ENCODE measurements around the gene RAPSN. TPM values are rescaled to one million over a fixed set of nuclear protein-coding genes. Genes with fewer than 3 reads are reported as not detected.

Gene RAPSN
- total and polyA plus RNA-seq, 2 of the 8 experiments (the other 6 are each of a cell fraction or from before 2014, with no cell fraction given): 0.06 to 0.34 TPM

- Histone ChIP-seq H2BK120ac (replicated peaks; ENCODE audit: low read depth, low read length) (no peak overlapping the region), H3K27me3 (replicated peaks in 1 of 4; ENCODE audit: control insufficient read depth in 3 of 4, extremely low read depth in 1 of 4, insufficient read depth in 3 of 4, low read length in 3 of 4) (no peaks in the 10 kb centered on the region), H2BK15ac (ENCODE audit: low read length) (no peak overlapping the region), H3K56ac (replicated peaks; ENCODE audit: insufficient read length, low read depth, low read length) (no peak overlapping the region), H3K4ac (replicated peaks; ENCODE audit: insufficient read length, low read depth, low read length) (no peak overlapping the region), H4K91ac (replicated peaks; ENCODE audit: insufficient read length, low read length) (no peak overlapping the region), H4K5ac (ENCODE audit: insufficient read length, low read depth, low read length) (no peak overlapping the region), H3K18ac (ENCODE audit: extremely low read depth, low read length) (no peak overlapping the region), H2AK5ac (ENCODE audit: low read depth, low read length) (no peak overlapping the region), H3K23me2 (ENCODE audit: low read depth, low read length) (no peaks in the 10 kb centered on the region), H3K9ac (replicated peaks in 1 of 4; ENCODE audit: extremely low read depth in 1 of 4, low read depth in 3 of 4, low read length in 3 of 4) (no peak overlapping the region), H3K4me3 (ENCODE audit: extremely low read depth in 1 of 4, insufficient read depth in 2 of 4, low read depth in 3 of 4, low read length in 4 of 4) (no peak overlapping the region), H3K27ac (ENCODE audit: low read depth, low read length) (no peak overlapping the region; the same call in 1 of the 2 replicates), H3K9me3 (ENCODE audit: insufficient read depth in 2 of 2, low read depth in 1 of 2, low read length in 1 of 2) (no peaks in the 10 kb centered on the region), H3K79me2 (ENCODE audit: control insufficient read depth in 1 of 2, insufficient read depth in 2 of 2, low read length in 2 of 2) (peaks cover 0 to 12% of the 10 kb centered on the region in 2 experiments; a peak in 1 of 4 replicates), H3K36me3 (ENCODE audit: control insufficient read depth in 2 of 4, insufficient read depth in 4 of 4, low read length in 3 of 4) (peaks cover 21 to 73% (median 53%) of the 10 kb centered on the region in 4 experiments), H4K20me1 (replicated peaks in 1 of 2; ENCODE audit: control insufficient read depth in 1 of 2, insufficient read depth in 2 of 2, low read length in 2 of 2) (peaks cover 2 to 18% of the 10 kb centered on the region in 2 experiments), H3K4me2 (ENCODE audit: insufficient read depth in 1 of 2, low read depth in 2 of 2, low read length in 2 of 2) (no peak overlapping the region), H2BK20ac (ENCODE audit: low read length) (no peak overlapping the region), H2BK12ac (ENCODE audit: low read depth, low read length) (no peak overlapping the region), H3K4me1 (replicated peaks in 1 of 4; ENCODE audit: control insufficient read depth in 3 of 4, insufficient read depth in 4 of 4, low read length in 3 of 4) (peaks cover 11 to 35% (median 23%) of the 10 kb centered on the region in 4 experiments), H2BK5ac (ENCODE audit: low read depth, low read length) (no peak overlapping the region), H3K23ac (ENCODE audit: insufficient read length) (no peak overlapping the region), H3K79me1 (ENCODE audit: low read depth, low read length) (peaks cover 7% of the 10 kb centered on the region), H3K14ac (ENCODE audit: insufficient read length) (no peak overlapping the region), H2AFZ (ENCODE audit: low read length) (no peak overlapping the region), H4K8ac (ENCODE audit: extremely low read depth, insufficient read depth, low read length) (no peak overlapping the region)
- DNase-seq (ENCODE audit: low read depth in 1 of 2, low spot score in 2 of 2) (no peak), FAIRE-seq (no peak)
- ChIA-PET CTCF (ENCODE audit: partially characterized antibody) (interaction anchor here (0.7 kb wide), 1 partner anchor 37 kb away, joined by 4 read pairs; no protein-coding TSS in a partner anchor), POLR2A (ENCODE audit: partially characterized antibody) (interaction anchor here (1.3 to 1.6 kb wide), 2 partner anchors 17 to 88 kb away, joined by 3 to 4 read pairs; no protein-coding TSS in a partner anchor)
- 90% methylated on average over 4 of the region's 4 CpGs; no CpG with 5 or more reads in 1 of the 2 experiments for WGBS, 2 experiments (ENCODE audit: extremely low coverage in 1 of 2, insufficient coverage in 1 of 2, insufficient read length in 1 of 2, insufficient replicate concordance in 2 of 2, low coverage in 1 of 2, low lambda C conversion rate in 2 of 2, missing lambda C conversion rate in 1 of 2)
- TF ChIP-seq CHD1 (IDR thresholded peaks at IDR 0.05; ENCODE audit: low read depth, low read length): no peak
- TF ChIP-seq NRF1 (IDR thresholded peaks at IDR 0.05; ENCODE audit: low read depth, low read length): no peak
- no peak for TF ChIP-seq KDM4A (IDR thresholded peaks at IDR 0.05; ENCODE audit: low read depth, low read length, severe bottlenecking)
- no peak for TF ChIP-seq SP2 (IDR thresholded peaks at IDR 0.05; ENCODE audit: low read length)
- TF ChIP-seq SRF (IDR thresholded peaks at IDR 0.05; ENCODE audit: low read depth, low read length): no peak
- no peak for TF ChIP-seq CREB1 (IDR thresholded peaks at IDR 0.05)
- no peak for TF ChIP-seq TCF12 (IDR thresholded peaks at IDR 0.05; ENCODE audit: low read depth, low read length)
- TF ChIP-seq RNF2 (IDR thresholded peaks at IDR 0.05; ENCODE audit: borderline replicate concordance, low read depth, low read length, missing control alignments, poor library complexity, severe bottlenecking): no peak
- TF ChIP-seq E2F6 (IDR thresholded peaks at IDR 0.05): no peak
- TF ChIP-seq GABPA (IDR thresholded peaks at IDR 0.05; ENCODE audit: borderline replicate concordance, insufficient read depth, low read length): no peak
- TF ChIP-seq POLR2A (IDR thresholded peaks at IDR 0.05; ENCODE audit: control extremely low read depth in 1 of 2, low read depth in 2 of 2, low read length in 2 of 2): no peak
- no peak for TF ChIP-seq NANOG (IDR thresholded peaks at IDR 0.05; ENCODE audit: insufficient read depth, low read depth, low read length, poor library complexity, severe bottlenecking)
- TF ChIP-seq ASH2L (IDR thresholded peaks at IDR 0.05; ENCODE audit: low read length): no peak
- TF ChIP-seq HDAC6 (IDR thresholded peaks at IDR 0.05; ENCODE audit: low read depth, low read length): no peak
Measured at GRCh38 chr11:47470671-47471070, 21.7 kb upstream of the RAPSN start.
